Chondrocyte (in vitro differentiated cells): ENCODE measurements around the gene CCHCR1. TPM values are rescaled to one million over a fixed set of nuclear protein-coding genes. Genes with fewer than 3 reads are reported as not detected.

ENCODE experiments used
- DNase-seq: peaks from one replicate; pipeline ENCODE4 v3.0.0; 2021; ENCODE audit warnings: mixed read lengths, low spot score
- H3K27ac Mint-ChIP-seq: one replicate; pipeline ENCODE4 v1.8.0; 2021; ENCODE audit warnings: mild to moderate bottlenecking, moderate library complexity, mixed read lengths; ENCODE audit not compliant: unreplicated experiment
- H3K27me3 Mint-ChIP-seq: 2 replicates; pipeline ENCODE4 v1.8.0; 2021; ENCODE audit warnings: low read depth, mixed read lengths
- H3K36me3 Mint-ChIP-seq: 2 replicates; pipeline ENCODE4 v1.8.0; 2021; ENCODE audit warnings: low read depth, mixed read lengths
- H3K4me1 Mint-ChIP-seq: 2 replicates; pipeline ENCODE4 v1.8.0; 2021; ENCODE audit warnings: low read depth, mild to moderate bottlenecking, mixed read lengths
- H3K4me3 Mint-ChIP-seq: one replicate; pipeline ENCODE4 v1.8.0; 2021; ENCODE audit warnings: mild to moderate bottlenecking, moderate library complexity, mixed read lengths; ENCODE audit not compliant: unreplicated experiment
- H3K9me3 Mint-ChIP-seq: 2 replicates; pipeline ENCODE4 v1.8.0; 2021; ENCODE audit warnings: low read depth, mixed read lengths
- total RNA-seq: library from RNA; stranded (reverse); gene quantifications from 3 replicates; pipeline ENCODE4 v1.2.1, GENCODE V29; 2021
- TF ChIP-seq, protein P1 (sequence below): fragments of 200-600 bp; sonication (generic); IDR thresholded peaks from 2 replicates; pipeline ENCODE4 v1.5.0; 2021; ENCODE audit warnings: antibody characterized with exemption, mild to moderate bottlenecking, moderate library complexity

Gene CCHCR1
- total RNA-seq, 1 donor from 2014 or later, result 13.4 TPM

DNA sequence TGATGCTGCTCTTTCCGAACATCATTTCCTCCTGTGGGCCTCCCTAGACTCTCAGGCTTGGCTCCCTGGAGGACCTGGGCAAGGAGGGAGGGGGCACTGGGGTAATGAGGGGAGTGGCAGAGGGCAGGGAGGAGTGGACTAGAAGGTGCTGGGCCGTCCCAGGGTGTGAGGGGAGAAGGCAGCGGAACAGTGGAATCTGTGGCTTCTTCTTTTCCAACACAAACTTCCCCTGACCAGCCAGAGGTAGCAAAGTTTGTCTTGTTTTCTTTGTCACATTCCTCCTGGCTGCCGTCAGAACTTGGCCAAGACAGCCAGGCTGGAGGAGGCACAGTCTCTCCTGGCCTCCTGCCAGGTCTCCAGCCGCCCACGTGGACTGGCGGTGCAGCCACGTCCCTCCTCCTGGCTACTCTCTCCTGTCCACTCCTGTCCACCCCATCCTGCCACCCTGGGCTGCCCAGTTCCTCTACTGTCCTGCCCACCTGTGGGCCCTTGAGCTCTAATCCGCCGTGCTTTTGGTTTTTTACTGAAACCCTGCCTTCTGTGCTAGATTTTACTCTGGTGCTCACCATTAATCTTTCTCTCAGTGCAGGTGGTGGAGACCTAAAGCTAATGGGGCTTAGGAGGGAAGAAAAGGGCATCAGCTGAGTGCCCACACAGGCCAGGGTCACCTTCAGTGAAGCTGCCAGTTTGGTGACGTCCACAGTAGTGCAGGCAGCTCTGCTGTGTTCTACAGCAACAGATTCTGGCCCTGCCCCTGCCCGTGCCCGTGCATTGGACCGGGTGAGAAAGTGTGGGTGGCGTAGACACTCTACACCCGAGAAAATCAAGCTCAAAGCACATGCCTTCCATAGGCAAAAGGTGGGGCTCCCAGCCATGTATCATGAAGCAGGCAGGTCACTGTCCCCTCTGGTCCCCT lies 34.6 kb downstream of the CCHCR1 start:
- TF ChIP-seq, protein P1, sequence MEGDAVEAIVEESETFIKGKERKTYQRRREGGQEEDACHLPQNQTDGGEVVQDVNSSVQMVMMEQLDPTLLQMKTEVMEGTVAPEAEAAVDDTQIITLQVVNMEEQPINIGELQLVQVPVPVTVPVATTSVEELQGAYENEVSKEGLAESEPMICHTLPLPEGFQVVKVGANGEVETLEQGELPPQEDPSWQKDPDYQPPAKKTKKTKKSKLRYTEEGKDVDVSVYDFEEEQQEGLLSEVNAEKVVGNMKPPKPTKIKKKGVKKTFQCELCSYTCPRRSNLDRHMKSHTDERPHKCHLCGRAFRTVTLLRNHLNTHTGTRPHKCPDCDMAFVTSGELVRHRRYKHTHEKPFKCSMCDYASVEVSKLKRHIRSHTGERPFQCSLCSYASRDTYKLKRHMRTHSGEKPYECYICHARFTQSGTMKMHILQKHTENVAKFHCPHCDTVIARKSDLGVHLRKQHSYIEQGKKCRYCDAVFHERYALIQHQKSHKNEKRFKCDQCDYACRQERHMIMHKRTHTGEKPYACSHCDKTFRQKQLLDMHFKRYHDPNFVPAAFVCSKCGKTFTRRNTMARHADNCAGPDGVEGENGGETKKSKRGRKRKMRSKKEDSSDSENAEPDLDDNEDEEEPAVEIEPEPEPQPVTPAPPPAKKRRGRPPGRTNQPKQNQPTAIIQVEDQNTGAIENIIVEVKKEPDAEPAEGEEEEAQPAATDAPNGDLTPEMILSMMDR, result no peak
- Mint-ChIP-seq H3K27me3 (peaks cover 3% of the 10 kb centered on the region), H3K4me3 (no peak overlapping the region), H3K4me1 (peaks cover 51% of the 10 kb centered on the region), H3K27ac (peak overlapping the region; percentile 94), H3K9me3 (no peaks in the 10 kb centered on the region), H3K36me3 (no peaks in the 10 kb centered on the region)
- DNase-seq, result no peak

GRCh38 chr6:31121131-31121790 lies 36.3 kb downstream of the CCHCR1 start:
- Mint-ChIP-seq H3K27me3 (no peaks in the 10 kb centered on the region), H3K27ac (no peak overlapping the region), H3K9me3 (no peaks in the 10 kb centered on the region), H3K4me3 (no peak overlapping the region), H3K4me1 (peaks cover 52% of the 10 kb centered on the region), H3K36me3 (no peaks in the 10 kb centered on the region)
- DNase-seq, result no peak
- TF ChIP-seq, protein P1, result no peak

DNA sequence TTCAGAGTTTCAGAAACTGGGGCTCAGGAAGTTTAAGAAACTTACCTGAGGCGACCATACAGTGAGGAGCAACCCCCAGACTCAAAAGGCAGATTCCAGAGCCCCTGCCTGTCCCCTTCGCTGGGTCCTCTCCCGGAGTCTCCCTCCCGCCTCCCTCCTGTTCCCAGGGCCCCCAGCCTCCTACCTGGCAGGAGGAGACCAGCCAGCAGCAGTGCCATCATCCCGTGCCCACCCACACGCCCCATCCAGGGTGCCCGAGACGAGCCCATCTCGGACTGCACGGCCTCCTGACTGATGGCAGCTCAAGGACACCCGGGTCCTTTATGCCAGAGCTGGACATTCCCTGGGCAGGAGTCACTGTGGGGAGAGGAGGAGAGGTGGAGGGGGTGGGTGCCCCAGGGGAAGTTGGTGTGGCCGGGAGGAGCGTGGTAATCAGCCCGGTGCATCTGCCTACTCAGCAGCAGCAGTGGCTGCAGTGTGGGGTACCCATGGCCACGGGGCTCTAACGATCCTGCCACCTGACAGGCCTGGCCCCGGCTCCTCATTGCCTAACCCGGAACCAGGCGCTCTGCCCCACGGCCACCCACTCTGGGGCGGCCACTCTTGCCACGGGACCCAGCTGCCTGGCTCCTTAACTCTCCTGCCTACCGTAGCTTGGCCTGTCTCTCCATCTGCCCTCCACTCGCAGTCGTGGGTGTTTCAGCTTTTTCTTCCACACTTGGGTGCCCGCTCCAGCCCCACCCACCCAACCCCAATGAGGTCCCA lies 37.3 kb downstream of the CCHCR1 start, which contains the start of gene CDSN:
CDSN (minus strand) TSS at position 296 of the 765 bp plus-strand sequence; CDS start at position 269, 27 bp downstream.
- Mint-ChIP-seq H3K4me1 (peaks cover 52% of the 10 kb centered on the region), H3K36me3 (no peaks in the 10 kb centered on the region), H3K27ac (no peak within 1 kb of the TSS), H3K9me3 (no peaks in the 10 kb centered on the region), H3K27me3 (no peaks in the 10 kb centered on the region), H3K4me3 (no peak within 1 kb of the TSS)
- TF ChIP-seq, protein P1, result no peak
- DNase-seq, result no peak

- no peak overlapping the region for H3K27ac Mint-ChIP-seq
- DNase-seq, result no peak
- no peak overlapping the region for H3K4me3 Mint-ChIP-seq
- H3K4me1 Mint-ChIP-seq, result peaks cover 56% of the 10 kb centered on the region
- no peaks in the 10 kb centered on the region for H3K27me3 Mint-ChIP-seq
- no peaks in the 10 kb centered on the region for H3K36me3 Mint-ChIP-seq
- no peaks in the 10 kb centered on the region for H3K9me3 Mint-ChIP-seq
- TF ChIP-seq, protein P1, result no peak
Measured at GRCh38 chr6:31118178-31118577, 39.4 kb downstream of the CCHCR1 start.
